ENCODE data around the gene ZHX3.

Gene ZHX3

DNA sequence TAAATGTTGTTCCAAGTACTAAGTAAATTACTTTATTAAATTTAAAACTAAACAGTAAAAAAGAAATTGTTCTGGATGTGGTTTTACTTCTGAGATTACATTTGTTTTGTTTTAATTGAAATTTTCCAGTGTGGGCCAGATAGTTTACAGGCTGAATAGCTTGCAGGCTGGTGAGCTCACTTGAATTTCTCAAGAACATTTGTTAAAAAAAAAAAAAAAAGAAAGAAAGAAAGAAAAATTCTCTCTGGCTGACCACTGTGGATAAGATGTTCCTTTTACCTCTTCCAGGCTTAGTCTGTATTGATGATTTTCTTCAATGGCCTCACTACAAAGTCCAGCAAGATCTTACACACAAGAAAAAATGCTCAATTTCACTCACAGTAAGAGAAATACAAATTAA, 94.8 kb downstream of the ZHX3 start:
- Histone ChIP-seq H3K36me3 (ENCODE audit: control insufficient read depth, low read length) (no peaks in the 10 kb centered on the region), H3K79me2 (ENCODE audit: control insufficient read depth, low read length) (no peaks in the 10 kb centered on the region), H4K20me1 (ENCODE audit: control insufficient read depth, insufficient read depth, low read depth, low read length) (no peaks in the 10 kb centered on the region), H3K4me2 (ENCODE audit: low read length) (no peak overlapping the region), H3K9me3 (ENCODE audit: control insufficient read depth, insufficient read depth, low read length) (no peaks in the 10 kb centered on the region), H3K9me2 (replicated peaks; ENCODE audit: control insufficient read depth, low read length) (no peaks in the 10 kb centered on the region), H3F3A (ENCODE audit: control insufficient read depth, insufficient read depth) (no peaks in the 10 kb centered on the region), H3K4me1 (ENCODE audit: control insufficient read depth, low read length) (no peaks in the 10 kb centered on the region), H3K27me3 (ENCODE audit: control insufficient read depth, low read length) (no peaks in the 10 kb centered on the region), H3K27ac (ENCODE audit: low read depth, low read length) (no peak overlapping the region), H3K4me3 (ENCODE audit: low read length) (no peak overlapping the region)
- TF ChIP-seq, protein P1, sequence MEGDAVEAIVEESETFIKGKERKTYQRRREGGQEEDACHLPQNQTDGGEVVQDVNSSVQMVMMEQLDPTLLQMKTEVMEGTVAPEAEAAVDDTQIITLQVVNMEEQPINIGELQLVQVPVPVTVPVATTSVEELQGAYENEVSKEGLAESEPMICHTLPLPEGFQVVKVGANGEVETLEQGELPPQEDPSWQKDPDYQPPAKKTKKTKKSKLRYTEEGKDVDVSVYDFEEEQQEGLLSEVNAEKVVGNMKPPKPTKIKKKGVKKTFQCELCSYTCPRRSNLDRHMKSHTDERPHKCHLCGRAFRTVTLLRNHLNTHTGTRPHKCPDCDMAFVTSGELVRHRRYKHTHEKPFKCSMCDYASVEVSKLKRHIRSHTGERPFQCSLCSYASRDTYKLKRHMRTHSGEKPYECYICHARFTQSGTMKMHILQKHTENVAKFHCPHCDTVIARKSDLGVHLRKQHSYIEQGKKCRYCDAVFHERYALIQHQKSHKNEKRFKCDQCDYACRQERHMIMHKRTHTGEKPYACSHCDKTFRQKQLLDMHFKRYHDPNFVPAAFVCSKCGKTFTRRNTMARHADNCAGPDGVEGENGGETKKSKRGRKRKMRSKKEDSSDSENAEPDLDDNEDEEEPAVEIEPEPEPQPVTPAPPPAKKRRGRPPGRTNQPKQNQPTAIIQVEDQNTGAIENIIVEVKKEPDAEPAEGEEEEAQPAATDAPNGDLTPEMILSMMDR (IDR thresholded peaks at IDR 0.05; ENCODE audit: low read depth, low read length, poor library complexity, severe bottlenecking), result no peak
- TF ChIP-seq EZH2phosphoT487 (IDR thresholded peaks at IDR 0.05; ENCODE audit: borderline replicate concordance, low read length), result no peak

DNA sequence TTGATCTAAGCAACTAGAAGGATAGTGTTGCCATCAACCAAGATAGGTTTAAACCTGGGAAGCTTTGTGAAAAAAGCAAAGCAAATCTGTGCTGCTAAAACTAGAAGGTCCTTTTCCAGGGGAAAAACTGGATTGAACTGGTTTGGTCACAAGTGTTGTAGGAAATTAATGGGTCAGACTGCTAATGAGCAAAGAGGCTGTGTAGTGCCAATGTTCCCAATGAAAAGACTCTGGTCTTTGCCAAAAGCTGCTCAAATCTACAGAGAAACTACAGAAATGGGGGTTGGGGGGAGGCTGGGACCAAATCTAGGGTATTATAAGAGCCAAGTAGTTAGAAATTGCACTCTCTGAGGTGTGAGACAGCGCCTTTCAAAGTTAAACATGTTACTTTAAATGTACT, 95.2 kb downstream of the ZHX3 start:
- Histone ChIP-seq H3K4me2 (ENCODE audit: low read length) (no peak overlapping the region), H4K20me1 (ENCODE audit: control insufficient read depth, insufficient read depth, low read depth, low read length) (no peaks in the 10 kb centered on the region), H3K27me3 (ENCODE audit: control insufficient read depth, low read length) (no peaks in the 10 kb centered on the region), H3K27ac (ENCODE audit: low read depth, low read length) (no peak overlapping the region), H3K4me3 (ENCODE audit: low read length) (no peak overlapping the region), H3K79me2 (ENCODE audit: control insufficient read depth, low read length) (no peaks in the 10 kb centered on the region), H3K9me3 (ENCODE audit: control insufficient read depth, insufficient read depth, low read length) (no peaks in the 10 kb centered on the region), H3K4me1 (ENCODE audit: control insufficient read depth, low read length) (no peaks in the 10 kb centered on the region), H3K36me3 (ENCODE audit: control insufficient read depth, low read length) (no peaks in the 10 kb centered on the region), H3K9me2 (replicated peaks; ENCODE audit: control insufficient read depth, low read length) (no peaks in the 10 kb centered on the region), H3F3A (ENCODE audit: control insufficient read depth, insufficient read depth) (no peaks in the 10 kb centered on the region)
- TF ChIP-seq, protein P1 (IDR thresholded peaks at IDR 0.05; ENCODE audit: low read depth, low read length, poor library complexity, severe bottlenecking), result no peak
- no peak for TF ChIP-seq EZH2phosphoT487 (IDR thresholded peaks at IDR 0.05; ENCODE audit: borderline replicate concordance, low read length)

DNA sequence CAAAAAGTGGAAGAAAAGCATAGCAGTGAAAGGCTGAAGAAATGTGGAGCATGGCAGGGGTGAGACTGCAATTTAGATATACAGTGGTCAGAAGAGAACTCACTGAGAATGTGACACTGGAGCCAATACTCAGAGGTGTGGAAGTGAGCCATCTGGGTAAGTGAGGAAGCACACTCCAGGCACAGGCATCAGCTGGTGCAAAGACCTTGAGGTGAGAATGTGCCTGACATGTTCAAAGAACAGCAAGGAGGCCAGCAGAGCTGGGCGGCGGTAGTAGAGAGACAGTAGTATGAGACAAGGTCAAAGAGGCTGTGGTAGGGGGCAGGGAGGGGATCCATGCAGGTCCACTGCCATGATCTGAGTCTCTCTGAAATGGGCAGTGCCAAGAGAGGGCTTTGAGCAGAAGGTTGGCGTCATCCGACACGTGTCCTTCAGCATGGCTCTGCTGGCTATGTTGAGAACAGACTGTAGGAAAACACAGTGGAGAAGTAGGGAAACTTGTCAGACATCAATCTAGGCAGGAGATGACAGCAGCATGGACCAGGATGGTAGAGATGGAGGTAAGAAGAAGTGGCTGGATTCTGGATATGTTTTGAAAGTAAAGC, 95.8 kb downstream of the ZHX3 start:
- H3K9me2 ChIP-seq (replicated peaks; ENCODE audit: control insufficient read depth, low read length), result no peaks in the 10 kb centered on the region
- no peak overlapping the region for H3K4me2 ChIP-seq (ENCODE audit: low read length)
- no peak for TF ChIP-seq EZH2phosphoT487 (IDR thresholded peaks at IDR 0.05; ENCODE audit: borderline replicate concordance, low read length)
- TF ChIP-seq, protein P1 (IDR thresholded peaks at IDR 0.05; ENCODE audit: low read depth, low read length, poor library complexity, severe bottlenecking), result no peak
- H3F3A ChIP-seq (ENCODE audit: control insufficient read depth, insufficient read depth), result no peaks in the 10 kb centered on the region
- no peaks in the 10 kb centered on the region for H3K79me2 ChIP-seq (ENCODE audit: control insufficient read depth, low read length)
- H3K9me3 ChIP-seq (ENCODE audit: control insufficient read depth, insufficient read depth, low read length), result no peaks in the 10 kb centered on the region
- no peaks in the 10 kb centered on the region for H3K4me1 ChIP-seq (ENCODE audit: control insufficient read depth, low read length)
- H3K36me3 ChIP-seq (ENCODE audit: control insufficient read depth, low read length), result no peaks in the 10 kb centered on the region
- H3K27me3 ChIP-seq (ENCODE audit: control insufficient read depth, low read length), result no peaks in the 10 kb centered on the region
- no peaks in the 10 kb centered on the region for H4K20me1 ChIP-seq (ENCODE audit: control insufficient read depth, insufficient read depth, low read depth, low read length)
- no peak overlapping the region for H3K27ac ChIP-seq (ENCODE audit: low read depth, low read length)
- H3K4me3 ChIP-seq (ENCODE audit: low read length), result no peak overlapping the region

Data from DOHH2 (cell line).